Measurements from ENCODE around the gene CPHXL2.

CPHXL2 gene

DNA sequence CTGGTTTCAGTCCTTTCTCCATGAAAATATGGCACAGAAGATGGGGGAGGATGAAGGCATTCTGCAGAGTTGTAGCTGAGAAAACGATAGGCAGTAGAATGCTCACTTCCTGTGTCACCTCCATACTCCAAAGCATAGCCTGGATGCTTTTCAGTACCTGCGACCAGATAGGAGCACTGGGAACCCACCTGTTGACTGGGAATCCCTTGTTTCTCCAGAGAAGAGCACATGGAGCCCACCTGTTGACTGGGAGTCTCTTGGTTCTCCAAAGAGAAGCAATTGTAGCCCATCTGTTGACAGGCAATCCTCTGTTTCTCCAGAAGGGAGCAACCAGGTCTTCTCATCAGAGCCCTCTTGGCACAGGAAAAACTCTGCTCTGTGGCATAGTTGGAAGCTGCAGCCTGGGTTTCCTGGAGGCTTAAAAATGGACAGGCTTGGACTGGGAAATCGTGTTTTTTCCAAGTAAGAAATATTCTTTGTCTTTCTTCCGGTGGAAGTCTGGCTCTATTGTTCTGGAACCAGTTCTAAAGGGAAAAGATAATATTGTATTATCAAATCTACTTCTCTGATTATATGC is 16.0 kb downstream of the CPHXL2 start:
- DNase-seq (ENCODE audit: low spot score): no peak
- TF ChIP-seq, protein P1, sequence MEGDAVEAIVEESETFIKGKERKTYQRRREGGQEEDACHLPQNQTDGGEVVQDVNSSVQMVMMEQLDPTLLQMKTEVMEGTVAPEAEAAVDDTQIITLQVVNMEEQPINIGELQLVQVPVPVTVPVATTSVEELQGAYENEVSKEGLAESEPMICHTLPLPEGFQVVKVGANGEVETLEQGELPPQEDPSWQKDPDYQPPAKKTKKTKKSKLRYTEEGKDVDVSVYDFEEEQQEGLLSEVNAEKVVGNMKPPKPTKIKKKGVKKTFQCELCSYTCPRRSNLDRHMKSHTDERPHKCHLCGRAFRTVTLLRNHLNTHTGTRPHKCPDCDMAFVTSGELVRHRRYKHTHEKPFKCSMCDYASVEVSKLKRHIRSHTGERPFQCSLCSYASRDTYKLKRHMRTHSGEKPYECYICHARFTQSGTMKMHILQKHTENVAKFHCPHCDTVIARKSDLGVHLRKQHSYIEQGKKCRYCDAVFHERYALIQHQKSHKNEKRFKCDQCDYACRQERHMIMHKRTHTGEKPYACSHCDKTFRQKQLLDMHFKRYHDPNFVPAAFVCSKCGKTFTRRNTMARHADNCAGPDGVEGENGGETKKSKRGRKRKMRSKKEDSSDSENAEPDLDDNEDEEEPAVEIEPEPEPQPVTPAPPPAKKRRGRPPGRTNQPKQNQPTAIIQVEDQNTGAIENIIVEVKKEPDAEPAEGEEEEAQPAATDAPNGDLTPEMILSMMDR (IDR thresholded peaks at IDR 0.05; ENCODE audit: extremely low read depth, insufficient read depth, missing control alignments): no peak
- in situ Hi-C loops (cut with MboI; ENCODE audit: low pct_unique_long_range_greater_than_20kb, low sequenced_read_pairs, unreplicated experiment): loop anchor here (25.0 kb wide), 1 partner anchor 101 kb away; no protein-coding TSS in a partner anchor

DNA sequence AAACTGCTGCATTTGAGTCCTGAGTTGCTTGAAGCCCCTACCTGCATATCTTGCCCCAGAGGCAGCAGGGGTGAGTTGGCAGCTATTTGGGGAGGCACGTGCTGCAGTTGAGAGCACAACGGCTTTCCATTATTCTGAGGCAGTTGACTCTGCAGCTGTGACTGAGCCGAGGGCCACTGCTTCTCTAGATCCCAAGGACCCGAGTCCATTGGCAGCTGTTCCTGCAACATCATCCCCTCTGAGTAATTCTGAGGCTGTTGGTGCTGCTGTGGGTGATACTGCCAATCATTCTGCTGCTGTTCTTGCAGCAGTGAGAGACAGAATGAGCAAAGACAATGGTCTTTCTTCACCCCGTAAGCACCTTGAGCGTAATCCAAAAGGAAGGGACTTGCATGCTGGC is 16.5 kb downstream of the CPHXL2 start:
- in situ Hi-C loops (cut with MboI; ENCODE audit: low pct_unique_long_range_greater_than_20kb, low sequenced_read_pairs, unreplicated experiment): loop anchor here (25.0 kb wide), 1 partner anchor 102 kb away; no protein-coding TSS in a partner anchor
- TF ChIP-seq, protein P1 (IDR thresholded peaks at IDR 0.05; ENCODE audit: extremely low read depth, insufficient read depth, missing control alignments): no peak
- DNase-seq (ENCODE audit: low spot score): no peak

DNA sequence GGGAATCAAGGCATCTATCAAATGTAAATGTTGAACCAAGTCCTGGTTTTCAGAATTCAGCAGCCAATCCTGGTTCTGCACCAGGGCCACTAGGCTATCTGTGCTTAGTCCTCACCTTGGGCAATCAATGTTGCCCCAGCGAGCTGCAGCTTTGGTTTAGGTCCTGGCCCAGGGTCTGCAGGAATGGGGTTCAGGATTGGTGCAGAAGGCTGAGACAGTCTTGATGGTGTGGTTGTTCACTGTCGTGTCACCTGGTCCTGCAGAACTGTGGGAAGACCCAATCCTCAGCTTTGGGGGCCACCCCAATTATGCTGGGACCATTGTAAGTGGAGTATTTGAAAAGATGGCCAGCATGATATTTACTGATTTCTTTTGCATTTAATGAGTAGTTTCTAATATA is 18.6 kb downstream of the CPHXL2 start:
- TF ChIP-seq, protein P1 (IDR thresholded peaks at IDR 0.05; ENCODE audit: extremely low read depth, insufficient read depth, missing control alignments): no peak
- in situ Hi-C loops (cut with MboI; ENCODE audit: low pct_unique_long_range_greater_than_20kb, low sequenced_read_pairs, unreplicated experiment): loop anchor here (25.0 kb wide), 1 partner anchor 104 kb away; no protein-coding TSS in a partner anchor
- DNase-seq (ENCODE audit: low spot score): no peak

DNA sequence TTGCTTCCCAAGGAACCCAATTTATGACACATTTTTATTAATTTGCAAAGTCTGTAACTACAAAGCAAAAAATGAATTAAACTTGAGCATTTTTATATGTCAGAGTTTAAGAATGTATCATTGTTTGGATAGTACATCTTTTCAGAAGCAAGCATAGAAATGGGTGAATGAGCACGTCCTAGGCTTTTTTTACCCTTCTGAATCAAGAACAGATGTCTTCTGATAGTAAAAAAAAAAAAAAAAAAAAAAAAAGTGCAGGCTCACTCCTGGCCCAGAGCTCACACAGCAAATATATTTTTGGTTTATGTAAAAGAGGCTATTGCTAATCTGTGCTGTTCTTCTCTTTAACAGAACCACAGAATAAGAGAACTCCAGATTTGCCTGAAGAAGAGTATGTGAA is 22.9 kb downstream of the CPHXL2 start:
- TF ChIP-seq, protein P1 (IDR thresholded peaks at IDR 0.05; ENCODE audit: extremely low read depth, insufficient read depth, missing control alignments): no peak
- in situ Hi-C loops (cut with MboI; ENCODE audit: low pct_unique_long_range_greater_than_20kb, low sequenced_read_pairs, unreplicated experiment): loop anchor here (25.0 kb wide), 1 partner anchor 108 kb away; no protein-coding TSS in a partner anchor
- DNase-seq (ENCODE audit: low spot score): no peak

DNA sequence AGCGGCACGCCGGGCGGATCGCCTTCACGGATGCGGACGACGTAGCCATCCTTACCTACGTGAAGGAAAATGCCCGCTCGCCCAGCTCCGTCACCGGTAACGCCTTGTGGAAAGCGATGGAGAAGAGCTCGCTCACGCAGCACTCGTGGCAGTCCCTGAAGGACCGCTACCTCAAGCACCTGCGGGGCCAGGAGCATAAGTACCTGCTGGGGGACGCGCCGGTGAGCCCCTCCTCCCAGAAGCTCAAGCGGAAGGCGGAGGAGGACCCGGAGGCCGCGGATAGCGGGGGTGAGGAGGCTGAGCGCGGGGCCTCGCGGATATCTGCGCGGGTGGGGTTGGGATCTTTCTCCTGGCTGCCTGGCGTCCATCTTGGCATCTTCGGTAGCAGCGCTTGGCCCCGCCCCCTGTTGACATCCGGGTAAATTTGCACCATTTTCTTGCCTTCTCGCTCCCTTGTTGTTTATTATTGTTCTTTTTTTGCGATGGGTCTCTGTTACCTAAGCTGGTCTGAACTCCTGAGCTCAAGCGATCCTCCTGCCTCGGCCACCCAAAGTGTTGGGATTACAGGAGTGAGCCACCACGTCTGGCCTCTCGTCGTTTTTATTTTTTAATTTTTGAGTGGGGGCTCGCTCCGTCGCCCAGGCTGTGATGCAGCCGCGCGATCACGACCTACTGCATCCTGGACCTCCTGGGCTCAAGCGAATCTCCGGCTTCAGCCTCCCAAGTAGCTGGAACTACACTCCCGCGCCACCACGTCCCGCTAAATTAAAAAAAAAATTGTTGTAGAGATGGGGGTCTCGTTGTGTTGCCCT is 28.3 kb downstream of the CPHXL2 start:
- TF ChIP-seq, protein P1 (IDR thresholded peaks at IDR 0.05; ENCODE audit: extremely low read depth, insufficient read depth, missing control alignments): no peak
- in situ Hi-C loops (cut with MboI; ENCODE audit: low pct_unique_long_range_greater_than_20kb, low sequenced_read_pairs, unreplicated experiment): no loop called here
- peak; percentile 78 for DNase-seq (ENCODE audit: low spot score)

DNA sequence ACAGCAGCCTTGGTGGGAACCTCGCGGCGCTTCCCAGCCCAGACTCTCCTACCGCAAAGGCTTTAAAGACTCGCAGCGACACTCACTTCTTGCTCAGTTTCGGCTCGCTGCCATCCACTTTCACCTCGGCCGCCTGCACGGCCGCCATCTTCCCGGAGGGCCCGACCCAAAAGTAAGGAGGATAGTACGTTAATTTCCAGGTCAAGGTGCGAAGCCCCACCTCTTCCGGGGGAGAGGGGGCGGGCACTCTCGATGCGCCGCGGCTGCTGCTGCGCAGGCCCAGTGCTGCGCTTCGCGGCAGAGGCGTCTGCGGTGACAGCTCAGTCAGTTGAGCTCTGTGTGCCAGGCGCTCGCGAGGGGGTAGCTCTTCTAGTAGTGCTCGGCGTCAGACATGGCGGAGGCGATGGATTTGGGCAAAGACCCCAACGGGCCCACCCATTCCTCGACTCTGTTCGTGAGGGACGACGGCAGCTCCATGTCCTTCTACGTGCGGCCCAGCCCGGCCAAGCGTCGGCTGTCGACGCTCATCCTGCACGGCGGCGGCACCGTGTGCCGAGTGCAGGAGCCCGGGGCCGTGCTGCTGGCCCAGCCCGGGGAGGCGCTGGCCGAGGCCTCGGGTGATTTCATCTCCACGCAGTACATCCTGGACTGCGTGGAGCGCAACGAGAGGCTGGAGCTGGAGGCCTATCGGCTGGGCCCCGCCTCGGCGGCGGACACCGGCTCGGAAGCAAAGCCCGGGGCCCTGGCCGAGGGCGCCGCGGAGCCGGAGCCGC is 29.1 kb downstream of the CPHXL2 start, which contains the start of the genes KARS1 and TERF2IP:
Gene KARS1 (minus strand): TSS at position 174 of the 773 bp plus-strand sequence. CDS start 26 bp downstream, at position 148.
Gene TERF2IP (plus strand): TSS at position 282 of the 773 bp plus-strand sequence. CDS start 110 bp downstream, at position 392.
- in situ Hi-C loops (cut with MboI; ENCODE audit: low pct_unique_long_range_greater_than_20kb, low sequenced_read_pairs, unreplicated experiment): no loop called here
- peak; percentile 94 for DNase-seq (ENCODE audit: low spot score)

More for the DNA sequence above, 29.1 kb downstream of the CPHXL2 start, which contains the start of the genes KARS1 and TERF2IP:
- TF ChIP-seq, protein P1 (IDR thresholded peaks at IDR 0.05; ENCODE audit: extremely low read depth, insufficient read depth, missing control alignments): no peak
